Endothelial cell (in vitro differentiated cells): ENCODE results near the gene SERPINA6. TPM values are rescaled to one million over a fixed set of nuclear protein-coding genes. Genes with fewer than 3 reads are reported as not detected.
"Not testable (repeated sequence)": the region's sequence is repeated elsewhere in the genome, so short reads cannot be mapped to it uniquely, and the experiment has no call there.

Experiments
- DNase-seq: peaks from one replicate; pipeline ENCODE4 v3.0.0; 2021; ENCODE audit warnings: low spot score
- H3K27ac Mint-ChIP-seq: one replicate; pipeline ENCODE4 v1.8.0; 2021; ENCODE audit warnings: mixed read lengths, inconsistent platforms; ENCODE audit not compliant: unreplicated experiment
- H3K27me3 Mint-ChIP-seq: one replicate; pipeline ENCODE4 v1.8.0; 2021; ENCODE audit warnings: mild to moderate bottlenecking, moderate library complexity, mixed read lengths, inconsistent platforms; ENCODE audit not compliant: unreplicated experiment
- H3K36me3 Mint-ChIP-seq: one replicate; pipeline ENCODE4 v1.8.0; 2021; ENCODE audit warnings: mild to moderate bottlenecking, low read depth, mixed read lengths, inconsistent platforms; ENCODE audit not compliant: unreplicated experiment
- H3K4me1 Mint-ChIP-seq: one replicate; pipeline ENCODE4 v1.8.0; 2021; ENCODE audit warnings: mild to moderate bottlenecking, mixed read lengths, inconsistent platforms; ENCODE audit not compliant: unreplicated experiment
- H3K4me3 Mint-ChIP-seq: one replicate; pipeline ENCODE4 v1.8.0; 2021; ENCODE audit warnings: mild to moderate bottlenecking, mixed read lengths, inconsistent platforms; ENCODE audit not compliant: unreplicated experiment
- H3K9me3 Mint-ChIP-seq: one replicate; pipeline ENCODE4 v1.8.0; 2021; ENCODE audit warnings: mixed read lengths, inconsistent platforms; ENCODE audit not compliant: unreplicated experiment
- CTCF ChIP-seq: fragments of 200-600 bp; sonication (generic); IDR thresholded peaks from one replicate; pipeline ENCODE4 v1.5.0; 2021; ENCODE audit warnings: antibody characterized with exemption; ENCODE audit not compliant: unreplicated experiment
- total RNA-seq: library from RNA; stranded (reverse); fragmentation: NEBNext Ultra II Directional; extraction: Animal tissue kit (Norgen Biotek cat#: 25700); gene quantifications from one replicate; pipeline ENCODE4 v1.2.1, GENCODE V29; 2021; ENCODE audit not compliant: unreplicated experiment

Gene SERPINA6
- total RNA-seq, 1 donor from 2014 or later: not detected

GRCh38 chr14:94354638-94355185, 31.6 kb upstream of the SERPINA6 start:
- H3K4me3 Mint-ChIP-seq: no peak overlapping the region
- H3K27me3 Mint-ChIP-seq: peaks cover 1% of the 10 kb centered on the region
- H3K9me3 Mint-ChIP-seq: no peaks in the 10 kb centered on the region
- no peak for TF ChIP-seq CTCF
- H3K4me1 Mint-ChIP-seq: no peaks in the 10 kb centered on the region
- no peaks in the 10 kb centered on the region for H3K36me3 Mint-ChIP-seq
- H3K27ac Mint-ChIP-seq: no peak overlapping the region
- no peak for DNase-seq

- not testable (repeated sequence) for H3K4me3 Mint-ChIP-seq, H3K4me1 Mint-ChIP-seq, H3K27me3 Mint-ChIP-seq, H3K27ac Mint-ChIP-seq, H3K36me3 Mint-ChIP-seq, DNase-seq, H3K9me3 Mint-ChIP-seq
Measured at GRCh38 chr14:94354190-94354589, 31.1 kb upstream of the SERPINA6 start.

GRCh38 chr14:94349276-94349675, 26.1 kb upstream of the SERPINA6 start:
- Mint-ChIP-seq H3K4me3 (no peak overlapping the region), H3K27me3 (peaks cover 1% of the 10 kb centered on the region)

GRCh38 chr14:94348836-94349235, 25.7 kb upstream of the SERPINA6 start:
- Mint-ChIP-seq H3K9me3 (no peaks in the 10 kb centered on the region), H3K36me3 (no peaks in the 10 kb centered on the region), H3K27ac (no peak overlapping the region), H3K4me3 (no peak overlapping the region), H3K27me3 (peaks cover 1% of the 10 kb centered on the region), H3K4me1 (no peaks in the 10 kb centered on the region)
- no peak for TF ChIP-seq CTCF
- DNase-seq: no peak

More at GRCh38 chr14:94349276-94349675, 26.1 kb upstream of the SERPINA6 start:
- DNase-seq: no peak
- no peaks in the 10 kb centered on the region for H3K36me3 Mint-ChIP-seq
- TF ChIP-seq CTCF: no peak
- no peaks in the 10 kb centered on the region for H3K9me3 Mint-ChIP-seq
- no peak overlapping the region for H3K27ac Mint-ChIP-seq
- no peaks in the 10 kb centered on the region for H3K4me1 Mint-ChIP-seq

- H3K36me3 Mint-ChIP-seq: no peaks in the 10 kb centered on the region
- no peaks in the 10 kb centered on the region for H3K9me3 Mint-ChIP-seq
- DNase-seq: no peak
- H3K4me1 Mint-ChIP-seq: no peaks in the 10 kb centered on the region
- H3K4me3 Mint-ChIP-seq: no peak overlapping the region
- H3K27ac Mint-ChIP-seq: no peak overlapping the region
- no peaks in the 10 kb centered on the region for H3K27me3 Mint-ChIP-seq
- TF ChIP-seq CTCF: no peak
Measured at GRCh38 chr14:94346841-94347240, 23.7 kb upstream of the SERPINA6 start.

GRCh38 chr14:94346065-94346786, 23.1 kb upstream of the SERPINA6 start:
- not testable (repeated sequence) for H3K27ac Mint-ChIP-seq, H3K27me3 Mint-ChIP-seq, H3K4me1 Mint-ChIP-seq, H3K36me3 Mint-ChIP-seq, DNase-seq, H3K9me3 Mint-ChIP-seq, H3K4me3 Mint-ChIP-seq
